HL-60 (cell line): ENCODE data around the gene MTHFD2.

ENCODE experiments used
- DNase-seq, 2 experiments: peaks; one replicate each; pipeline ENCODE4 v3.0.0-alpha.2; 2010 to 2020; ENCODE audit warnings: low read depth in 1 of 2, low spot score in 1 of 2
- H3K27ac ChIP-seq: fragments of 250-450 bp; sonication (Bioruptor Pico); replicated peaks from 2 replicates; pipeline ENCODE4 v1.5.1; 2020; ENCODE audit warnings: mild to moderate bottlenecking, moderate library complexity
- H3K27me3 ChIP-seq: fragments of 250-450 bp; sonication (Bioruptor Pico); 2 replicates; pipeline ENCODE4 v1.5.1; 2021; ENCODE audit warnings: mild to moderate bottlenecking, moderate library complexity; ENCODE audit not compliant: insufficient read depth, poor library complexity, severe bottlenecking
- H3K4me3 ChIP-seq: replicated peaks from 2 replicates; pipeline ENCODE4 v1.5.1; 2011; ENCODE audit warnings: mild to moderate bottlenecking, control low read depth, low read length; ENCODE audit not compliant: insufficient read depth
- GABPA ChIP-seq: IDR thresholded peaks from 2 replicates; pipeline ENCODE4 v1.6.1; 2012; ENCODE audit warnings: low read depth
- POLR2AphosphoS5 ChIP-seq: IDR thresholded peaks from 2 replicates; pipeline ENCODE4 v1.6.1; 2012; ENCODE audit warnings: low read depth
- SPI1 ChIP-seq: IDR thresholded peaks from 2 replicates; pipeline ENCODE4 v1.6.1; 2012; ENCODE audit warnings: low read depth, mild to moderate bottlenecking, borderline replicate concordance
- TF ChIP-seq, protein P1 (sequence below): IDR thresholded peaks from 2 replicates; pipeline ENCODE4 v1.6.1; 2012; ENCODE audit warnings: low read depth; ENCODE audit not compliant: insufficient replicate concordance
- TF ChIP-seq, protein P2 (sequence below): IDR thresholded peaks from one replicate; pipeline ENCODE4 v1.5.1; 2011; ENCODE audit warnings: low read length, control low read depth, inconsistent platforms; ENCODE audit not compliant: insufficient read depth

The MTHFD2 gene

DNA sequence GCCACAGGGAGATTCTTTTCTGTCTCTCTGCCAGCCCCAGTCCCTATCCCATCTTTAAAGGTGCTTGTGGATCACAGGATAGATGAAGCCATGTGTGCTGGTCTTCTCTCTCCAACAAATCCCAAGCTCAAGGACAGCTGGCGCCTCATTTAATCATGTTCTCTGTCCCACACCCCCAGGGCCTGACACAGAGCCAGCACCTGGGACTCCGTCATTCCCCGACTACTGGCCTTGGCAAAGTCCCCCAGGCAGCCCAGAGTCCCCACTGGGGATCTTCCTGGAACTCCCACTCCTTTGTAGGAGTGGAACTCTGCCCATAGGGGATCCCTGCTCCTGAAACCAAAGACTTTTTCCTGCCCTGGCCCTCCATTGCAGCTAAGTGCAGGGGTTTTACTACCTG is 60.8 kb downstream of the MTHFD2 start:
- no peak overlapping the region for H3K4me3 ChIP-seq
- H3K27me3 ChIP-seq: no peaks in the 10 kb centered on the region
- TF ChIP-seq, protein P1, sequence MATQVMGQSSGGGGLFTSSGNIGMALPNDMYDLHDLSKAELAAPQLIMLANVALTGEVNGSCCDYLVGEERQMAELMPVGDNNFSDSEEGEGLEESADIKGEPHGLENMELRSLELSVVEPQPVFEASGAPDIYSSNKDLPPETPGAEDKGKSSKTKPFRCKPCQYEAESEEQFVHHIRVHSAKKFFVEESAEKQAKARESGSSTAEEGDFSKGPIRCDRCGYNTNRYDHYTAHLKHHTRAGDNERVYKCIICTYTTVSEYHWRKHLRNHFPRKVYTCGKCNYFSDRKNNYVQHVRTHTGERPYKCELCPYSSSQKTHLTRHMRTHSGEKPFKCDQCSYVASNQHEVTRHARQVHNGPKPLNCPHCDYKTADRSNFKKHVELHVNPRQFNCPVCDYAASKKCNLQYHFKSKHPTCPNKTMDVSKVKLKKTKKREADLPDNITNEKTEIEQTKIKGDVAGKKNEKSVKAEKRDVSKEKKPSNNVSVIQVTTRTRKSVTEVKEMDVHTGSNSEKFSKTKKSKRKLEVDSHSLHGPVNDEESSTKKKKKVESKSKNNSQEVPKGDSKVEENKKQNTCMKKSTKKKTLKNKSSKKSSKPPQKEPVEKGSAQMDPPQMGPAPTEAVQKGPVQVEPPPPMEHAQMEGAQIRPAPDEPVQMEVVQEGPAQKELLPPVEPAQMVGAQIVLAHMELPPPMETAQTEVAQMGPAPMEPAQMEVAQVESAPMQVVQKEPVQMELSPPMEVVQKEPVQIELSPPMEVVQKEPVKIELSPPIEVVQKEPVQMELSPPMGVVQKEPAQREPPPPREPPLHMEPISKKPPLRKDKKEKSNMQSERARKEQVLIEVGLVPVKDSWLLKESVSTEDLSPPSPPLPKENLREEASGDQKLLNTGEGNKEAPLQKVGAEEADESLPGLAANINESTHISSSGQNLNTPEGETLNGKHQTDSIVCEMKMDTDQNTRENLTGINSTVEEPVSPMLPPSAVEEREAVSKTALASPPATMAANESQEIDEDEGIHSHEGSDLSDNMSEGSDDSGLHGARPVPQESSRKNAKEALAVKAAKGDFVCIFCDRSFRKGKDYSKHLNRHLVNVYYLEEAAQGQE: no peak
- TF ChIP-seq SPI1 (no peak), POLR2AphosphoS5 (no peak)
- TF ChIP-seq, protein P2, sequence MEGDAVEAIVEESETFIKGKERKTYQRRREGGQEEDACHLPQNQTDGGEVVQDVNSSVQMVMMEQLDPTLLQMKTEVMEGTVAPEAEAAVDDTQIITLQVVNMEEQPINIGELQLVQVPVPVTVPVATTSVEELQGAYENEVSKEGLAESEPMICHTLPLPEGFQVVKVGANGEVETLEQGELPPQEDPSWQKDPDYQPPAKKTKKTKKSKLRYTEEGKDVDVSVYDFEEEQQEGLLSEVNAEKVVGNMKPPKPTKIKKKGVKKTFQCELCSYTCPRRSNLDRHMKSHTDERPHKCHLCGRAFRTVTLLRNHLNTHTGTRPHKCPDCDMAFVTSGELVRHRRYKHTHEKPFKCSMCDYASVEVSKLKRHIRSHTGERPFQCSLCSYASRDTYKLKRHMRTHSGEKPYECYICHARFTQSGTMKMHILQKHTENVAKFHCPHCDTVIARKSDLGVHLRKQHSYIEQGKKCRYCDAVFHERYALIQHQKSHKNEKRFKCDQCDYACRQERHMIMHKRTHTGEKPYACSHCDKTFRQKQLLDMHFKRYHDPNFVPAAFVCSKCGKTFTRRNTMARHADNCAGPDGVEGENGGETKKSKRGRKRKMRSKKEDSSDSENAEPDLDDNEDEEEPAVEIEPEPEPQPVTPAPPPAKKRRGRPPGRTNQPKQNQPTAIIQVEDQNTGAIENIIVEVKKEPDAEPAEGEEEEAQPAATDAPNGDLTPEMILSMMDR: no peak
- no peak overlapping the region for H3K27ac ChIP-seq
- DNase-seq: no peak

DNA sequence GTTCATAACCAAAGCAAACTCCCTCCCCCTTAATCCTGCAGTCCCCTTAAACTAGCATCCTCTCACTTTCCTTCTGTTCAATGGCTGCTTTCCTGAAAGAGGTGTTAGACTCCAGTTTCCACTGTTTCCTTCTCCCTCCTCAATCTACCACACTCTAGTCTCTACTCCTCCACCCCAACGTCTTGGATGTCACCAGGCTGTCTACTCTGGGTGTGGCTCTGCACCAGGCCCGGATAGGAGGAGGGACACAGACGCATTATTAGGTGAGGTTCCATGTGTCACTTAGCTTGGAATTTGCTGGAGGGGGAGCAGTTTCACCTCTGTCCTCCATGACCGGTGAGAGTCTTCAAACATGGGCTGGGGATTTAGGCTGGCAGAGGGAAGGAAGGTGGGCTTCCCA is 61.3 kb downstream of the MTHFD2 start:
- H3K4me3 ChIP-seq: no peak overlapping the region
- no peak for DNase-seq
- TF ChIP-seq SPI1: no peak
- TF ChIP-seq, protein P1: no peak
- no peak for TF ChIP-seq POLR2AphosphoS5
- TF ChIP-seq, protein P2: no peak
- no peak for TF ChIP-seq GABPA
- no peaks in the 10 kb centered on the region for H3K27me3 ChIP-seq
- no peak overlapping the region for H3K27ac ChIP-seq

DNA sequence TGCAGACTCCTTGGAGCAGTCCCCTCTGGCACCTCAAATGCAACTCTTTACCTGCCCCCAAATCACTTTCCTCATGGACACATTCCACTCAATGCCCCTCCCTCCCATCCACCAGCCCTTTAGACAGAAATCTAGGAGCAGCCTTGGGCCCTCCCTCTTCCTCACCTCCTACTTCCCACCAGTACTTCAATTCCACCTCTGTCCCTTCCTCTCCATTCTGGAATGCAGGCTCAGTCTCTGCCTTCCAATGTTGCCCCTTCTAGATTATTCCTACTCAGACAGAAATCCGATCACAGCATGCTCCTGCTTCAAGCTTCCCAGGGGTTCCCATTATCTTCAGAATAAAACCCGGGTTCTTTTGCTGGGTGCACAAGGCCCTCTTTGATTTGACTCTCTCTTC is 62.1 kb downstream of the MTHFD2 start:
- no peaks in the 10 kb centered on the region for H3K27me3 ChIP-seq
- TF ChIP-seq GABPA (no peak), SPI1 (no peak), POLR2AphosphoS5 (no peak)
- TF ChIP-seq, protein P1: no peak
- TF ChIP-seq, protein P2: no peak
- H3K27ac ChIP-seq: no peak overlapping the region
- H3K4me3 ChIP-seq: no peak overlapping the region
- no peak for DNase-seq
